WTC11 (cell line): ENCODE measurements around the gene TNNT3.

Experiments
- KAT7 ChIP-seq: sonication (generic); formaldehyde crosslinking; IDR thresholded peaks from 2 replicates; pipeline ENCODE4 v1.8.1; 2023; ENCODE audit warnings: missing genetic modification reagents, mild to moderate bottlenecking, borderline replicate concordance
- TF ChIP-seq, protein P1 (sequence below): fragments of 200-600 bp; IDR thresholded peaks from 2 replicates; pipeline ENCODE4 v1.8.0; 2022; ENCODE audit warnings: antibody characterized with exemption

DNA sequence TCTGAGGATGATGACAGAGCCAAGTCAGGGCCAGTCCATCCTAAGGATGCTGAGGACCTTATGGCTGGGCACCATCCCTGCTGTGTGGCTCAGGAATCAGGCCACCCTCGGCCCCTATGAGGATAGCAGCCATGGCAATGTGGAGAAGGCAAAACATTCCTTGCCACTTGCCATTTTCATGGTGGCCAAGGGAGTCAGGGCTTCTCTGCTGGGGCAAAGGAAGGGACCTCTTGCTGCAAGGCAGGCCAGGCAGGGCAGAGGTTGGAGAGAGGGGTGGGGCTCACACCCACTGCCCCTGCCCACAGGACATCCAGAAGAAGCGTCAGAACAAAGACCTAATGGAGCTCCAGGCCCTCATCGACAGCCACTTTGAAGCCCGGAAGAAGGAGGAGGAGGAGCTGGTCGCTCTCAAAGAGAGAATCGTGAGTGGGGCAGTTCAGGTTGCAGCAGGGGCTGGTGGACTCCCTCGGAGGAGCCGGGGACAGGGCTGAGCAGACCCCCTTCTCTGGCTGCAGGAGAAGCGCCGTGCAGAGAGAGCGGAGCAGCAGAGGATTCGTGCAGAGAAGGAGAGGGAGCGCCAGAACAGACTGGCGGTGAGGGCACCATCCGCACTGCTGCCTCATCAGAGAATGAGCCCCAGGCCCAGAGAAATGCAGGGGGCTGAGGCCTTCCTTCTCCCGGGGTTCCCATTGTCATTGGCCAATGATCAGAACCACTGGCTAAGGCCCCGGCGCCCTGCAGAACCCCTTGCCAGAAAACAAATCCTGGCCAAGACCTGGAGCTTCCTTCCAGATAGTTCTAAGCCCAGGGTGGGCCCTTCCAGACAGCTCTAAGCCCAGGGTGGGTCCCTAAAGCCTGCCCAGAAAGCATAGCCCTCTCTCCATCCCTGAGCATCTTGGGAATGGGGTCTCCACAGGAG lies 14.2 kb downstream of the TNNT3 start:
- TF ChIP-seq KAT7 (CRISPR knock-in tag) = no peak
- TF ChIP-seq, protein P1, sequence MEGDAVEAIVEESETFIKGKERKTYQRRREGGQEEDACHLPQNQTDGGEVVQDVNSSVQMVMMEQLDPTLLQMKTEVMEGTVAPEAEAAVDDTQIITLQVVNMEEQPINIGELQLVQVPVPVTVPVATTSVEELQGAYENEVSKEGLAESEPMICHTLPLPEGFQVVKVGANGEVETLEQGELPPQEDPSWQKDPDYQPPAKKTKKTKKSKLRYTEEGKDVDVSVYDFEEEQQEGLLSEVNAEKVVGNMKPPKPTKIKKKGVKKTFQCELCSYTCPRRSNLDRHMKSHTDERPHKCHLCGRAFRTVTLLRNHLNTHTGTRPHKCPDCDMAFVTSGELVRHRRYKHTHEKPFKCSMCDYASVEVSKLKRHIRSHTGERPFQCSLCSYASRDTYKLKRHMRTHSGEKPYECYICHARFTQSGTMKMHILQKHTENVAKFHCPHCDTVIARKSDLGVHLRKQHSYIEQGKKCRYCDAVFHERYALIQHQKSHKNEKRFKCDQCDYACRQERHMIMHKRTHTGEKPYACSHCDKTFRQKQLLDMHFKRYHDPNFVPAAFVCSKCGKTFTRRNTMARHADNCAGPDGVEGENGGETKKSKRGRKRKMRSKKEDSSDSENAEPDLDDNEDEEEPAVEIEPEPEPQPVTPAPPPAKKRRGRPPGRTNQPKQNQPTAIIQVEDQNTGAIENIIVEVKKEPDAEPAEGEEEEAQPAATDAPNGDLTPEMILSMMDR = no peak
